ENCODE measurements around the gene RAB15. TPM values are rescaled to one million over a fixed set of nuclear protein-coding genes. Genes with fewer than 3 reads are reported as not detected.

The RAB15 gene
- total RNA-seq, 1 experiment from 2014 or later, result 3.3 TPM

GRCh38 chr14:64963611-64964010 lies 8.5 kb downstream of the RAB15 start:
- Histone ChIP-seq H3K9ac (ENCODE audit: low read length) (no peak overlapping the region), H4K20me1 (ENCODE audit: insufficient read depth) (no peaks in the 10 kb centered on the region), H3K27ac (ENCODE audit: low read depth, low read length) (no peak overlapping the region), H3K4me3 (replicated peaks in 1 of 2; ENCODE audit: low read depth in 1 of 2, low read length in 2 of 2) (no peak overlapping the region), H3K4me1 (ENCODE audit: control insufficient read depth in 1 of 2, insufficient read depth in 2 of 2, low read length in 2 of 2) (peaks cover 16% of the 10 kb centered on the region in 2 experiments), H3K36me3 (ENCODE audit: control insufficient read depth in 1 of 2, insufficient read depth in 2 of 2, low read length in 2 of 2) (no peaks in the 10 kb centered on the region), H3K27me3 (ENCODE audit: insufficient read depth, low read length) (no peaks in the 10 kb centered on the region), H3K9me3 (ENCODE audit: control insufficient read depth in 1 of 2, insufficient read depth in 1 of 2, low read depth in 1 of 2, low read length in 2 of 2) (no peaks in the 10 kb centered on the region), H2AFZ (ENCODE audit: low read depth, low read length, poor library complexity, severe bottlenecking) (no peak overlapping the region), H3K9me2 (ENCODE audit: insufficient read depth) (no peaks in the 10 kb centered on the region), H3K79me2 (ENCODE audit: insufficient read depth, low read length) (no peaks in the 10 kb centered on the region), H3K4me2 (ENCODE audit: low read length) (no peak overlapping the region)
- ATAC-seq, result peak; percentile 58
- DNase-seq (ENCODE audit: low read depth, low spot score), result no peak
- POLR2A ChIA-PET, result no interaction called here
- CTCF ChIA-PET, result no interaction called here
- BruUV-seq (replicated peaks), result no TSS peak
- RAD21 ChIA-PET (ENCODE audit: low non-redundant PET in 1 of 2, low total read pairs in 2 of 2, uncharacterized antibody in 2 of 2, unreplicated experiment in 2 of 2), result no interaction called here
- no peak for TF ChIP-seq SP1 (IDR thresholded peaks at IDR 0.05; ENCODE audit: low read depth)
- no peak for TF ChIP-seq ATF3 (IDR thresholded peaks at IDR 0.05)
- TF ChIP-seq CTCF (IDR thresholded peaks at IDR 0.05 in 2 of 3, conservative IDR thresholded peaks at IDR 0.05 in 1 of 3; ENCODE audit: borderline replicate concordance in 1 of 3, insufficient read depth in 1 of 3, low read depth in 2 of 3, low read length in 2 of 3), result peak in 1 of 3 experiments; percentile 34; a peak in 2 of 6 replicates
- TF ChIP-seq CEBPB (IDR thresholded peaks at IDR 0.05; ENCODE audit: low read depth), result no peak
- TF ChIP-seq POLR2AphosphoS5 (IDR thresholded peaks at IDR 0.05; ENCODE audit: low read depth, low read length), result no peak
- intact Hi-C loops (cut with micrococcal nuclease), result no loop called here

DNA sequence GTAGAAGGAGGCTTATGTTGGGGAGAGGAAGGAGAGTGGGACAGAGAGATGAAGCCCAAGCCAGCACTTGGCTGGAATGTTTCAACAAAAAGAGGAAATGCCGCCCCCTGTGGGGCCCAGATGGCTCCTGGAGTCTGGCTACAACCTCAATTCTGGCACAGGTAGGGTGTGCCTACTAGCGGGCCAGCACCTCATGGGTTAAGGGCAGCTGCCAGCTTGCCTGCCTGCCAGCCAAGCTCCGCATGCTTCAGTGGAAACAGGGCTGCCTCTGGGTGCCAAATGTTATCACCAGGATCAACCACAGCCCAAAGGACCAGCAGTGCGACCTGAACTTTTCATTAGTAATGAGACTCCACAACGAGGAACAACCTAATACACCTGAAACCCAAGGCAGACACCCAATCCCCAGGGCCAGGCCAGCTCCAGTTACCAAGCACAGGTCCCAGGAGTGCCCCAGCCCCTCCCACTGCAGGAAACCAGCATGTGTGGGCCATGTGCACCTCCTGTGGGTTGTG lies 11.3 kb downstream of the RAB15 start:
- ChIA-PET POLR2A (no interaction called here), CTCF (no interaction called here), RAD21 (ENCODE audit: low non-redundant PET in 1 of 2, low total read pairs in 2 of 2, uncharacterized antibody in 2 of 2, unreplicated experiment in 2 of 2) (no interaction called here)
- no peak overlapping the region for H3K9ac ChIP-seq (ENCODE audit: low read length)
- no peaks in the 10 kb centered on the region for H3K9me2 ChIP-seq (ENCODE audit: insufficient read depth)
- H3K36me3 ChIP-seq (ENCODE audit: control insufficient read depth in 1 of 2, insufficient read depth in 2 of 2, low read length in 2 of 2), result no peaks in the 10 kb centered on the region
- H3K9me3 ChIP-seq (ENCODE audit: control insufficient read depth in 1 of 2, insufficient read depth in 1 of 2, low read depth in 1 of 2, low read length in 2 of 2), result no peaks in the 10 kb centered on the region
- no peak for DNase-seq (ENCODE audit: low read depth, low spot score)
- H4K20me1 ChIP-seq (ENCODE audit: insufficient read depth), result no peaks in the 10 kb centered on the region
- no peak overlapping the region for H3K4me3 ChIP-seq (replicated peaks in 1 of 2; ENCODE audit: low read depth in 1 of 2, low read length in 2 of 2)
- intact Hi-C loops (cut with micrococcal nuclease), result no loop called here
- H3K27me3 ChIP-seq (ENCODE audit: insufficient read depth, low read length), result no peaks in the 10 kb centered on the region
- ATAC-seq, result peak; percentile 66
- no peak overlapping the region for H2AFZ ChIP-seq (ENCODE audit: low read depth, low read length, poor library complexity, severe bottlenecking)
- no TSS peak for BruUV-seq (replicated peaks)
- H3K4me2 ChIP-seq (ENCODE audit: low read length), result no peak overlapping the region
- no peaks in the 10 kb centered on the region for H3K4me1 ChIP-seq (ENCODE audit: control insufficient read depth in 1 of 2, insufficient read depth in 2 of 2, low read length in 2 of 2)
- H3K79me2 ChIP-seq (ENCODE audit: insufficient read depth, low read length), result no peaks in the 10 kb centered on the region
- H3K27ac ChIP-seq (ENCODE audit: low read depth, low read length), result no peak overlapping the region
- TF ChIP-seq CEBPB (IDR thresholded peaks at IDR 0.05; ENCODE audit: low read depth) (no peak), TCF7L2 (IDR thresholded peaks at IDR 0.05; ENCODE audit: borderline replicate concordance, extremely low read depth, insufficient read depth, insufficient read length) (no peak), REST (IDR thresholded peaks at IDR 0.05; ENCODE audit: low read depth) (no peak), ZNF274 (IDR thresholded peaks at IDR 0.05; ENCODE audit: low read depth, low read length) (no peak), YY1 (IDR thresholded peaks at IDR 0.05; ENCODE audit: extremely low read depth, insufficient replicate concordance, low read depth, low read length) (no peak), EZH2phosphoT487 (IDR thresholded peaks at IDR 0.05; ENCODE audit: borderline replicate concordance) (no peak), FOSL1 (IDR thresholded peaks at IDR 0.05; ENCODE audit: low read depth) (no peak), ELF1 (IDR thresholded peaks at IDR 0.05; ENCODE audit: borderline replicate concordance, low read depth) (no peak), CBX3 (IDR thresholded peaks at IDR 0.05; ENCODE audit: low read depth) (no peak), SIN3A (IDR thresholded peaks at IDR 0.05; ENCODE audit: low read depth) (no peak), EZH2 (IDR thresholded peaks at IDR 0.05) (no peak)
- TF ChIP-seq, protein P1, sequence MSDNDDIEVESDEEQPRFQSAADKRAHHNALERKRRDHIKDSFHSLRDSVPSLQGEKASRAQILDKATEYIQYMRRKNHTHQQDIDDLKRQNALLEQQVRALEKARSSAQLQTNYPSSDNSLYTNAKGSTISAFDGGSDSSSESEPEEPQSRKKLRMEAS (IDR thresholded peaks at IDR 0.05), result no peak
